Mesendoderm (in vitro differentiated cells): Measurements from ENCODE around the gene TBCCD1.

Experiments used
- DNase-seq: peaks from one replicate; pipeline ENCODE4 v3.0.0; 2013
- H2AK5ac ChIP-seq: 2 replicates; pipeline ENCODE4 v1.6.1; 2013; ENCODE audit warnings: low read length, inconsistent platforms
- H2BK120ac ChIP-seq: 2 replicates; pipeline ENCODE4 v1.6.1; 2013; ENCODE audit warnings: low read depth, mild to moderate bottlenecking, low read length, moderate library complexity, mixed read lengths
- H2BK15ac ChIP-seq: replicated peaks from 2 replicates; pipeline ENCODE4 v1.6.1; 2013; ENCODE audit warnings: low read depth, mild to moderate bottlenecking, moderate library complexity
- H2BK5ac ChIP-seq: 2 replicates; pipeline ENCODE4 v1.6.1; 2013; ENCODE audit warnings: low read length, inconsistent platforms
- H3K18ac ChIP-seq: 2 replicates; pipeline ENCODE4 v1.6.1; 2013; ENCODE audit warnings: mild to moderate bottlenecking, low read length, mixed read lengths
- H3K23ac ChIP-seq: one replicate; pipeline ENCODE4 v1.6.1; 2013; ENCODE audit warnings: low read length
- H3K27ac ChIP-seq: 2 replicates; pipeline ENCODE4 v1.5.1; 2013; ENCODE audit warnings: low read depth, mild to moderate bottlenecking, inconsistent platforms, low read length, moderate library complexity
- H3K27me3 ChIP-seq: 2 replicates; pipeline ENCODE4 v1.6.1; 2013; ENCODE audit warnings: low read length, control low read depth, mild to moderate bottlenecking, inconsistent platforms; ENCODE audit not compliant: insufficient read depth, poor library complexity
- H3K36me3 ChIP-seq: 2 replicates; pipeline ENCODE4 v1.6.1; 2013; ENCODE audit warnings: low read length, inconsistent platforms; ENCODE audit not compliant: control insufficient read depth, insufficient read depth
- H3K4ac ChIP-seq: one replicate; pipeline ENCODE4 v1.6.1; 2013; ENCODE audit warnings: low read depth, mild to moderate bottlenecking, low read length, moderate library complexity
- H3K4me1 ChIP-seq: 2 replicates; pipeline ENCODE4 v1.6.1; 2013; ENCODE audit warnings: low read depth, low read length, inconsistent platforms; ENCODE audit not compliant: control insufficient read depth
- H3K4me2 ChIP-seq: 2 replicates; pipeline ENCODE4 v1.6.1; 2013; ENCODE audit warnings: low read length
- H3K4me3 ChIP-seq: 2 replicates; pipeline ENCODE4 v1.5.1; 2013; ENCODE audit warnings: mild to moderate bottlenecking, low read length
- H3K56ac ChIP-seq: one replicate; pipeline ENCODE4 v1.6.1; 2013; ENCODE audit warnings: low read length
- H3K79me1 ChIP-seq: 2 replicates; pipeline ENCODE4 v1.6.1; 2013; ENCODE audit warnings: low read length, inconsistent platforms
- H3K79me2 ChIP-seq: 2 replicates; pipeline ENCODE4 v1.6.1; 2013; ENCODE audit warnings: mild to moderate bottlenecking, low read length; ENCODE audit not compliant: control insufficient read depth, insufficient read depth
- H3K9ac ChIP-seq: 2 replicates; pipeline ENCODE4 v1.6.1; 2013; ENCODE audit warnings: low read length, inconsistent platforms
- H4K5ac ChIP-seq: one replicate; pipeline ENCODE4 v1.6.1; 2013; ENCODE audit warnings: low read length
- H4K8ac ChIP-seq: one replicate; pipeline ENCODE4 v1.6.1; 2013; ENCODE audit warnings: low read depth, mild to moderate bottlenecking, control low read depth, low read length, moderate library complexity
- WGBS: extraction: QIAGEN DNeasy Blood & Tissue Kit; methylation state at CpG from one replicate; pipeline ENCODE4 v1.1.7; 2013; ENCODE audit warnings: low lambda C conversion rate, missing lambda C conversion rate; ENCODE audit not compliant: insufficient coverage; ENCODE audit errors: extremely low coverage; 5-methylcytosine and 5-hydroxymethylcytosine counted together

The TBCCD1 gene

DNA sequence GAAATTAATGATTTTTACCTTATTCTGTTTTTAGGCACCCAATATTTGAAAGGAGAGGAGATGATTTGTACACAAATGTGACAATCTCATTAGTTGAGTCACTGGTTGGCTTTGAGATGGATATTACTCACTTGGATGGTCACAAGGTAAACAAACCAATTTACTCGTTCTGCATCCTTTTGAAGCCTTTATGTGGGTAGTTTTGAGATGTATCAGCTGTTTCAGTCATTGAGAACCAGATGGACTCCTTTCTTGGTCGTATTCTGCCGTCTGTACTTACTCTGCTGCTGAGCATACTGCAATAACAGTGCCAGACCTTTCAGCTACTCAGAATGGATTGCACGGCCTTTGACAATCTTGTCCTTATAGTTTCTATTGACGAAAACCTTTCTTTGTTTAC, 16.7 kb upstream of the TBCCD1 start:
- Histone ChIP-seq H3K18ac (no peak overlapping the region), H3K79me2 (no peaks in the 10 kb centered on the region), H3K27ac (no peak overlapping the region), H2AK5ac (no peak overlapping the region), H3K4me2 (no peak overlapping the region), H3K79me1 (no peaks in the 10 kb centered on the region), H4K8ac (no peak overlapping the region), H3K27me3 (no peaks in the 10 kb centered on the region), H3K9ac (no peak overlapping the region), H3K23ac (no peak overlapping the region), H2BK15ac (no peak overlapping the region), H3K4ac (no peak overlapping the region), H3K4me1 (no peaks in the 10 kb centered on the region), H4K5ac (no peak overlapping the region), H3K56ac (no peak overlapping the region), H3K36me3 (peaks cover 7% of the 10 kb centered on the region), H2BK120ac (no peak overlapping the region), H2BK5ac (no peak overlapping the region), H3K4me3 (no peak overlapping the region)
- no CpG with 5 or more reads among the region's 5 CpGs for WGBS
- no peak for DNase-seq

DNA sequence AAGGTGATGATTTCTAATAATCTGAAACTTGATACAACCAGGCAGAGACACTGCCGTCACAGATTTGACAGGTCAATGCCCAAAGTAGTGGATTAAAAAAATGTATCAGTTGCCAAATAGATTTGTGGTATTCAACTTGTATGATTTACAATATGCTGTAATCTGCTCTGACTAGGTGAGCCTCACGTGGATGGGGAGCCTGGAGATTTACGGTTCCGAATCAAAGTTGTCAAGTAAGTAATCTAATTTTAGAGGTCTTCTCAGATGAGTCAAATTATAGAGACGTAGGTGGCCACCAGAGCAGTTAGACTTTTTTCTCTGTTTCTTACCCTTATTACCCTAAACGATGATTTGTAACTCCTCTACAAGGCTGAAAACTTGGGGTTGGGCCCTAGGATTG, 15.4 kb upstream of the TBCCD1 start:
- Histone ChIP-seq H3K27me3 (no peaks in the 10 kb centered on the region), H3K4me2 (no peak overlapping the region), H2AK5ac (no peak overlapping the region), H3K4me1 (no peaks in the 10 kb centered on the region), H3K27ac (no peak overlapping the region), H2BK5ac (no peak overlapping the region), H2BK15ac (no peak overlapping the region), H3K4me3 (no peak overlapping the region), H3K9ac (no peak overlapping the region), H4K8ac (no peak overlapping the region), H3K18ac (no peak overlapping the region), H3K36me3 (peaks cover 7% of the 10 kb centered on the region), H3K23ac (no peak overlapping the region), H3K79me2 (no peaks in the 10 kb centered on the region), H3K56ac (no peak overlapping the region), H3K79me1 (no peaks in the 10 kb centered on the region), H4K5ac (no peak overlapping the region), H2BK120ac (no peak overlapping the region), H3K4ac (no peak overlapping the region)
- no peak for DNase-seq
- no CpG with 5 or more reads among the region's 6 CpGs for WGBS

DNA sequence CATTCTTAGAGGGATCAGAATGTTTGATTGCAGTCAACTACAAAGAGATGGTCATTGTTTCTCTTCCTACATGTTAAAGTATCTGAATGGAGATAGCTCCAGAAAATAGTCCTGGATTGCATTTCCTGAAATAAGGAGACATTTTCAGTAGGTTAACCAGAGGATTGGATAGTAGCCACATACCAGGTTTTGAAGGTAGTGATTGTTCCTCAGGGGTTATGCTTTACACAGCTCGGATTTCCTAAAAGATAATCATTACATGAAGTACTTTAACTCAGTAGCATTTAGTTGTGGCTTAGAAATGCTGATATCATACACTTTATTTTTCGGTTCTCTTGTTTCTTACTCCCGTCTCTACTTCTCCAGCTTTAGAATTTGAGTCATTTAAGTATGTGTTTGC, 13.6 kb upstream of the TBCCD1 start:
- no peak overlapping the region for H2BK120ac ChIP-seq
- H3K79me2 ChIP-seq, result no peaks in the 10 kb centered on the region
- H3K27ac ChIP-seq, result no peak overlapping the region
- no peak overlapping the region for H3K18ac ChIP-seq
- H3K79me1 ChIP-seq, result no peaks in the 10 kb centered on the region
- peaks cover 11% of the 10 kb centered on the region for H3K36me3 ChIP-seq
- no peak for DNase-seq
- H4K8ac ChIP-seq, result no peak overlapping the region
- H2AK5ac ChIP-seq, result no peak overlapping the region
- H2BK15ac ChIP-seq, result no peak overlapping the region
- no peak overlapping the region for H2BK5ac ChIP-seq
- no peak overlapping the region for H3K4me3 ChIP-seq
- H4K5ac ChIP-seq, result no peak overlapping the region
- H3K27me3 ChIP-seq, result no peaks in the 10 kb centered on the region
- no CpG with 5 or more reads among the region's 3 CpGs for WGBS
- no peak overlapping the region for H3K9ac ChIP-seq
- no peak overlapping the region for H3K56ac ChIP-seq
- no peaks in the 10 kb centered on the region for H3K4me1 ChIP-seq
- H3K4ac ChIP-seq, result no peak overlapping the region
- no peak overlapping the region for H3K23ac ChIP-seq
- no peak overlapping the region for H3K4me2 ChIP-seq

DNA sequence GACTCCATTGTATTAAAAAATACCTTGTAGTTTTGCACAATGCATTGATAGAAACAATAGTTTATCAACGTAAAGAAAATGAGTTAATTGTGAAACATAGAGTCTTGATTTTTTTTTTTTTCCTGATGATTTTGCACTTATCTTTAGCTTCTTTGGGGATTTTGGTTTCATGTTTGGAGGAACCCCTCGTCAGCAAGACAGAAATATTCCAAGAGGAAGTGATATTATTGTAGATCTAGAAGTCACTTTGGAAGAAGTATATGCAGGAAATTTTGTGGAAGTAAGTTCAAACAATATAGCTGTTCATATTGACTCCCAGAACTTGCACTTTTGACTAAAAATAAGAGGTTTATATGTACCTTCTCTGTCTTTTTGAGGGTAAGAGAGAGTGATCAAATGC, 10.4 kb upstream of the TBCCD1 start:
- Histone ChIP-seq H3K23ac (no peak overlapping the region), H3K18ac (no peak overlapping the region), H3K4me1 (no peaks in the 10 kb centered on the region), H3K4me2 (no peak overlapping the region), H3K79me1 (peaks cover 1% of the 10 kb centered on the region), H2BK120ac (no peak overlapping the region), H2BK15ac (no peak overlapping the region), H3K27ac (no peak overlapping the region), H3K27me3 (no peaks in the 10 kb centered on the region), H3K79me2 (no peaks in the 10 kb centered on the region), H3K36me3 (peaks cover 9% of the 10 kb centered on the region), H4K8ac (no peak overlapping the region), H2AK5ac (no peak overlapping the region), H3K56ac (no peak overlapping the region), H3K4ac (no peak overlapping the region), H4K5ac (no peak overlapping the region), H3K4me3 (no peak overlapping the region), H2BK5ac (no peak overlapping the region), H3K9ac (no peak overlapping the region)
- no peak for DNase-seq
- WGBS, result no CpG with 5 or more reads among the region's 2 CpGs

DNA sequence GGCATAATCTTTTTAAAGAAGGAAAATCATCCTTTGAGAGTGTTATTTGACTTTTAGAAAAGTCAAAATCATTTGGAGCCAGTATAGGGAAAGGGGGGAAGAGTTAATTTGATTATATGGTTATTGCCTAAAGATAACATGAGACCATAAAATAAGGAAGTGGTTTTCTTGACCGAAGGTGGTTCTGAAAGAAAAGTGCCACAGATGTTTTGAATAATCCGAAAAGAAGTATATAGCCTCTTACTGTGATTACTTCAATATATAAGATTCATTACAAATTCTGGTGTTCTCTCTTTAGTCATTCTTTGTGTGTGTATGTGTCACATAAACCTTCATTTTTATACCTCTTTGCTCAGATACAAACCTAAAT, 4.5 kb upstream of the TBCCD1 start:
- no peak overlapping the region for H4K5ac ChIP-seq
- no peak overlapping the region for H3K9ac ChIP-seq
- no peak overlapping the region for H3K18ac ChIP-seq
- H3K27ac ChIP-seq, result no peak overlapping the region
- no peak overlapping the region for H4K8ac ChIP-seq
- no peak overlapping the region for H2BK15ac ChIP-seq
- H3K4ac ChIP-seq, result no peak overlapping the region
- no peak overlapping the region for H2BK5ac ChIP-seq
- H3K4me3 ChIP-seq, result no peak overlapping the region
- H3K27me3 ChIP-seq, result no peaks in the 10 kb centered on the region
- H3K23ac ChIP-seq, result no peak overlapping the region
- no peaks in the 10 kb centered on the region for H3K4me1 ChIP-seq
- H3K36me3 ChIP-seq, result peaks cover 7% of the 10 kb centered on the region
- WGBS, result no CpG with 5 or more reads among the region's 2 CpGs
- H3K79me2 ChIP-seq, result peaks cover 11% of the 10 kb centered on the region
- H3K56ac ChIP-seq, result no peak overlapping the region
- H2AK5ac ChIP-seq, result no peak overlapping the region
- H3K79me1 ChIP-seq, result peaks cover 7% of the 10 kb centered on the region
- no peak for DNase-seq
- no peak overlapping the region for H2BK120ac ChIP-seq
- peak overlapping the region; percentile 92 for H3K4me2 ChIP-seq

DNA sequence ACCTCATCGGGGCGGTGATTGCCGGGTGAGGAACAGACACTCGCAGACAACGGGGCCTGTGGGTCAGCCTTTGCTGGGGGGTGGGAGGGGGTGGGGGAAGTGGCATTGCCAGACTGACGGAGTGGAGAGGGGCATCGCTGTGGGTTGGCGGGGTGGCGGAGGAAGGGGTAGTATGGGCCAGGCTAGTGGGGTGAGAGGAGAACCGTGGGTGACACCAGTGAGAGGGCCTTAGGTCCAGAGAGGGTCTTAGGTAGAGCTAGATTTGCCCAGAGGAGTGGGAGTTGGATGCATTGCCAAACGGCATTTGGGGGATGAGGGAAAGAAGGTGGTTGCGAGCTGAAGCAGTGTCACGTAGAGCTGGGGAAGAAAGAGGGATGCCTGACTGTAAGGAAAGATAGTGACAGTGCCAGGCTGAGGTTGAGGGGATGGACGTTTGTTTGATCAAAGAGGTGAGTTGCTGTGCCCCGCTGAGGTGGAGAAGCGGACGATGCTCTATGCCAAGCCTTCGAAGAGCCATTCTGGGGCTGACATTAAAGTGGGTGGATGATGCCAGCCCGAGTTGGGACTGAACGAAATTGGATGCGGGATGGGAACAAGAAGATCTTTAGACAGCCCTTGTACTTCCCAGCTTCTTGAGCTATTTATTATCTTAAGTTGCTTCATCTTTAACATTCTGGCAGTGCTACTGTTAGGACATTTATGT, 4.0 kb upstream of the TBCCD1 start:
- no peak for DNase-seq
- H3K79me2 ChIP-seq, result peaks cover 12% of the 10 kb centered on the region
- H3K79me1 ChIP-seq, result peaks cover 7% of the 10 kb centered on the region
- no peak overlapping the region for H2BK5ac ChIP-seq
- H3K56ac ChIP-seq, result peak overlapping the region; percentile 95
- H3K27ac ChIP-seq, result no peak overlapping the region
- no peak overlapping the region for H3K23ac ChIP-seq
- no peak overlapping the region for H4K8ac ChIP-seq
- H3K4me2 ChIP-seq, result peak overlapping the region; percentile 92
- peaks cover 2% of the 10 kb centered on the region for H3K4me1 ChIP-seq
- WGBS, result no CpG with 5 or more reads among the region's 21 CpGs
- no peak overlapping the region for H2BK120ac ChIP-seq
- H3K4ac ChIP-seq, result no peak overlapping the region
- peak overlapping the region; percentile 18 for H2AK5ac ChIP-seq
- H3K4me3 ChIP-seq, result peak overlapping the region; percentile 82
- no peak overlapping the region for H2BK15ac ChIP-seq
- H3K36me3 ChIP-seq, result peaks cover 6% of the 10 kb centered on the region
- H4K5ac ChIP-seq, result no peak overlapping the region
- H3K18ac ChIP-seq, result peak overlapping the region; percentile 24
- no peaks in the 10 kb centered on the region for H3K27me3 ChIP-seq
- H3K9ac ChIP-seq, result peak overlapping the region; percentile 97
